Hematopoietic multipotent progenitor cell treated with erythropoietin and hydrocortisone succinate and interleukin-3 and kit ligand, for 8 days (in vitro differentiated cells): Measurements from ENCODE around the gene HOXA3.

ENCODE experiments used
- DNase-seq: peaks from one replicate; pipeline ENCODE4 v3.0.0-alpha.2; 2015

HOXA3 gene

GRCh38 chr7:27165089-27165995 lies 13.0 kb upstream of the HOXA3 start, which contains the start of gene HOXA9:
TSS of gene HOXA9 (minus strand) at chr7:27165537. CDS start at chr7:27165457, 80 bp downstream.
- peak; percentile 75 for DNase-seq

- no peak for DNase-seq
These were observed 12.1 kb upstream of the HOXA3 start for GRCh38 chr7:27164367-27165088.

- DNase-seq: no peak
These were observed 11.6 kb upstream of the HOXA3 start for GRCh38 chr7:27164045-27164366.

- no peak for DNase-seq
These were observed 11.1 kb upstream of the HOXA3 start for GRCh38 chr7:27163288-27164044.

- DNase-seq: no peak
These were observed 10.3 kb upstream of the HOXA3 start for GRCh38 chr7:27162561-27163287.

- no peak for DNase-seq
These were observed 9.6 kb upstream of the HOXA3 start for GRCh38 chr7:27161721-27162560.

- no peak for DNase-seq
These were observed 8.9 kb upstream of the HOXA3 start for GRCh38 chr7:27161214-27161720.

- peak; percentile 75 for DNase-seq
These were observed 8.3 kb upstream of the HOXA3 start for GRCh38 chr7:27160546-27161213.

- DNase-seq: no peak
These were observed 7.8 kb upstream of the HOXA3 start for GRCh38 chr7:27160145-27160545.

GRCh38 chr7:27159266-27160144 lies 7.1 kb upstream of the HOXA3 start:
- DNase-seq: no peak

GRCh38 chr7:27158436-27159265 lies 6.3 kb upstream of the HOXA3 start:
- no peak for DNase-seq

GRCh38 chr7:27157702-27158431 lies 5.5 kb upstream of the HOXA3 start:
- DNase-seq: no peak

- no peak for DNase-seq
These were observed 4.7 kb upstream of the HOXA3 start for GRCh38 chr7:27156916-27157701.

- DNase-seq: no peak
These were observed 4.1 kb upstream of the HOXA3 start, which contains the start of gene HOXA7 for GRCh38 chr7:27156508-27156898. TSS of gene HOXA7 (minus strand) at chr7:27156675. CDS start at chr7:27156545, 130 bp downstream.

GRCh38 chr7:27155816-27156507 lies 3.6 kb upstream of the HOXA3 start:
- DNase-seq: no peak
